Lower leg skin (tissue), 3 donors: ENCODE results near the gene FUNDC2.

Source experiments
- CTCF ChIP-seq, 3 donors: fragments of 450-650 bp; IDR thresholded peaks; one replicate each; pipeline ENCODE4 v1.5.1; 2016; ENCODE audit warnings: antibody characterized with exemption in 3 of 3, mild to moderate bottlenecking in 3 of 3, moderate library complexity in 2 of 3
- POLR2A ChIP-seq, 2 donors: fragments of 450-650 bp; IDR thresholded peaks; one replicate each; pipeline ENCODE4 v1.6.1; 2016 to 2017; ENCODE audit warnings: antibody characterized with exemption in 2 of 2, mild to moderate bottlenecking in 1 of 2, moderate library complexity in 1 of 2

GRCh38 chrX:154980330-154981115 lies 46.1 kb upstream of the FUNDC2 start:
- TF ChIP-seq CTCF (IDR thresholded peaks at IDR 0.05) (no peak), POLR2A (IDR thresholded peaks at IDR 0.05) (no peak)
